ENCODE measurements around the gene ATRNL1.

GRCh38 chr10:115801992-115802391 lies 708.8 kb downstream of the ATRNL1 start:
- TF ChIP-seq CTCF (IDR thresholded peaks at IDR 0.05) = no peak
- TF ChIP-seq HOXA7 (CRISPR knock-in tag; IDR thresholded peaks at IDR 0.05) = no peak
- TF ChIP-seq MAZ (IDR thresholded peaks at IDR 0.05; ENCODE audit: borderline replicate concordance, low read depth, low read length) = no peak
- TF ChIP-seq CHD2 (IDR thresholded peaks at IDR 0.05; ENCODE audit: low read length, partially characterized antibody) = no peak
- TF ChIP-seq MAFK (IDR thresholded peaks at IDR 0.05; ENCODE audit: partially characterized antibody) = no peak
- TF ChIP-seq USF2 (IDR thresholded peaks at IDR 0.05) = no peak
- TF ChIP-seq ZFP36 (IDR thresholded peaks at IDR 0.05; ENCODE audit: borderline replicate concordance, partially characterized antibody) = no peak
- TF ChIP-seq EP300 (IDR thresholded peaks at IDR 0.05) = no peak

Data from A549 (cell line).